GM12878 (cell line): ENCODE measurements around the gene ATRNL1. TPM values are rescaled to one million over a fixed set of nuclear protein-coding genes. Genes with fewer than 3 reads are reported as not detected.

ENCODE experiments used
- ATAC-seq: fragments of 200-7000 bp; cut with Tn5 transposase; 3 replicates; pipeline ENCODE4 v1.9.1; 2020; ENCODE audit warnings: mild to moderate bottlenecking, moderate library complexity
- BruUV-seq: library from RNA; stranded (reverse); fragments of 400-500 nt; replicated peaks from 2 replicates; lab custom pipeline; 2021; lab: Mats Ljungman, UMichigan
- CTCF ChIA-PET: fragments of 300-600 bp; sonication (Branson Sonifier 250); formaldehyde crosslinking; extraction: SDS; loops from one replicate; lab custom pipeline; 2021; ENCODE audit warnings: inconsistent platforms; lab: Yijun Ruan, JAX
- POLR2A ChIA-PET: fragments of 350-600 bp; formaldehyde crosslinking; extraction: SDS; loops from one replicate; lab custom pipeline; 2021; ENCODE audit warnings: inconsistent platforms; lab: Charles Lee
- RAD21 ChIA-PET: fragments of 300-600 bp; sonication (Branson Sonifier 250); formaldehyde crosslinking; loops from one replicate; lab custom pipeline; 2023; ENCODE audit warnings: antibody characterized with exemption; ENCODE audit not compliant: unreplicated experiment; lab: Charles Lee
- SMC1A ChIA-PET: fragments of 300-600 bp; sonication (Branson Sonifier 250); formaldehyde crosslinking; loops from one replicate; lab custom pipeline; 2023; ENCODE audit not compliant: unreplicated experiment, uncharacterized antibody; lab: Charles Lee
- DNase-seq: peaks from one replicate; pipeline ENCODE4 v3.0.0-alpha.2; 2011; ENCODE audit warnings: low read depth, low spot score
- FAIRE-seq: peaks from 3 replicates; lab custom pipeline; 2011; peaks lifted over from hg19 to GRCh38; lab: Jason Lieb, UNC
- H2AFZ ChIP-seq: 2 replicates; pipeline ENCODE4 v1.6.0; 2011; ENCODE audit warnings: low read depth, low read length, control low read depth; ENCODE audit not compliant: control insufficient read depth
- H3K27ac ChIP-seq: 2 replicates; pipeline ENCODE4 v1.5.1; 2011; ENCODE audit warnings: control low read depth; ENCODE audit not compliant: control insufficient read depth, insufficient read depth
- H3K27me3 ChIP-seq, 2 experiments: replicated peaks in 1 of 2; 2 replicates each; pipeline versions ENCODE4 v1.6.0 to v1.6.1; 2011; ENCODE audit warnings: low read length in 1 of 2; ENCODE audit not compliant: control insufficient read depth in 2 of 2, insufficient read depth in 2 of 2
- H3K36me3 ChIP-seq, 2 experiments: 2 replicates each; pipeline ENCODE4 v1.5.1; 2011; ENCODE audit warnings: low read length in 1 of 2; ENCODE audit not compliant: control insufficient read depth in 2 of 2, insufficient read depth in 2 of 2
- H3K4me1 ChIP-seq: 2 replicates; pipeline ENCODE4 v1.6.1; 2011; ENCODE audit warnings: mild to moderate bottlenecking, low read length, moderate library complexity, mixed read lengths; ENCODE audit not compliant: control insufficient read depth, insufficient read depth
- H3K4me2 ChIP-seq: 2 replicates; pipeline ENCODE4 v1.6.0; 2011; ENCODE audit warnings: control low read depth; ENCODE audit not compliant: control insufficient read depth, insufficient read depth
- H3K4me3 ChIP-seq: fragments of 200-600 bp; sonication (generic); 2 replicates; pipeline ENCODE4 v1.5.1; 2016
- H3K79me2 ChIP-seq: 2 replicates; pipeline ENCODE4 v1.6.0; 2011; ENCODE audit warnings: low read length; ENCODE audit not compliant: control insufficient read depth, insufficient read depth
- H3K9ac ChIP-seq: 2 replicates; pipeline ENCODE4 v1.8.0; 2011; ENCODE audit warnings: low read length, control low read depth, mixed read lengths; ENCODE audit not compliant: control insufficient read depth, insufficient read depth
- H3K9me3 ChIP-seq: replicated peaks from 3 replicates; pipeline ENCODE4 v1.5.1; 2011; ENCODE audit warnings: mild to moderate bottlenecking, low read length; ENCODE audit not compliant: control insufficient read depth, insufficient read depth
- H4K20me1 ChIP-seq: 2 replicates; pipeline ENCODE4 v1.6.0; 2011; ENCODE audit not compliant: control insufficient read depth, insufficient read depth
- ATF7 ChIP-seq: fragments of 450-650 bp; IDR thresholded peaks from 2 replicates; pipeline ENCODE4 v1.6.1; 2016; ENCODE audit warnings: low read depth, mild to moderate bottlenecking
- HDAC2 ChIP-seq: fragments of 200-600 bp; sonication (generic); IDR thresholded peaks from 2 replicates; pipeline ENCODE4 v1.6.1; 2017
- KAT2A ChIP-seq: conservative IDR thresholded peaks from 2 replicates; pipeline ENCODE4 v1.6.1; 2011; ENCODE audit warnings: low read depth, low read length; ENCODE audit not compliant: control insufficient read depth
- MXI1 ChIP-seq: fragments of 150-350 bp; IDR thresholded peaks from 2 replicates; pipeline ENCODE4 v1.6.1; 2011; ENCODE audit warnings: low read depth, mild to moderate bottlenecking, inconsistent platforms, low read length, improper control_type of control experiment
- NR2F1 ChIP-seq: fragments of 450-650 bp; conservative IDR thresholded peaks from 2 replicates; pipeline ENCODE4 v1.6.1; 2017; ENCODE audit warnings: mild to moderate bottlenecking
- PRDM15 ChIP-seq: fragments of 450-650 bp; formaldehyde crosslinking; IDR thresholded peaks from 2 replicates; pipeline ENCODE4 v1.4.0; 2020; ENCODE audit warnings: mild to moderate bottlenecking, moderate library complexity
- RCOR1 ChIP-seq: conservative IDR thresholded peaks from 2 replicates; pipeline ENCODE4 v1.6.1; 2012; ENCODE audit warnings: low read depth, low read length, improper control_type of control experiment
- RFX5 ChIP-seq: IDR thresholded peaks from 2 replicates; pipeline ENCODE4 v1.6.1; 2011; ENCODE audit warnings: low read depth, low read length, improper control_type of control experiment
- SKIL ChIP-seq: fragments of 450-650 bp; IDR thresholded peaks from 2 replicates; pipeline ENCODE4 v1.6.1; 2017; ENCODE audit warnings: mild to moderate bottlenecking, low read depth, inconsistent platforms; ENCODE audit not compliant: poor library complexity, severe bottlenecking
- TBL1XR1 ChIP-seq: IDR thresholded peaks from 2 replicates; pipeline ENCODE4 v1.6.1; 2012; ENCODE audit warnings: low read depth, low read length, improper control_type of control experiment
- ZSCAN29 ChIP-seq: fragments of 450-650 bp; IDR thresholded peaks from 2 replicates; pipeline ENCODE4 v1.6.1; 2017; ENCODE audit warnings: mild to moderate bottlenecking, moderate library complexity
- WGBS: methylation state at CpG from one replicate; pipeline ENCODE4 v1.1.6; 2016; ENCODE audit warnings: low lambda C conversion rate; ENCODE audit not compliant: insufficient replicate concordance, insufficient coverage; ENCODE audit errors: missing lambda C conversion rate; 5-methylcytosine and 5-hydroxymethylcytosine counted together
- in situ Hi-C: fragments of 300-500 bp; cut with MboI; formaldehyde crosslinking; loops from 9 replicates; pipeline ENCODE4 v1.14.3; 2018; ENCODE audit warnings: mixed read lengths
- intact Hi-C: fragments of 100-400 bp; cut with micrococcal nuclease; formaldehyde crosslinking; loops from one replicate; pipeline ENCODE4 v1.14.2; 2022; ENCODE audit not compliant: unreplicated experiment
- polyA plus RNA-seq, 11 experiments: library from polyadenylated mRNA; depleted of rRNA in 4 of 11; unstranded in 6 of 11; stranded (reverse) in 5 of 11; fragments of >200 nt; fragmentation: Nextera tagmentation in 4 of 11; fragmentation: Illumina TruSeq in 1 of 11; extraction: Ambion mirVana in 4 of 11; extraction: Trizol in 1 of 11; gene quantifications; 1 replicate in 1 of 11; 2 replicates in 10 of 11; pipeline versions ENCODE4 v1.2.1 to v1.2.3, GENCODE V29; 2011 to 2016; ENCODE audit warnings: inconsistent platforms in 2 of 11, missing spikeins in 2 of 11, low read depth in 1 of 11
- total RNA-seq, 4 experiments: library from RNA; depleted of rRNA in 3 of 4; stranded (reverse); fragments of >200 nt in 3 of 4; fragmentation: Illumina TruSeq in 1 of 4; extraction: Trizol in 1 of 4; gene quantifications; 2 replicates each; pipeline versions ENCODE4 v1.2.1 to v1.2.3, GENCODE V29; 2013 to 2021
- TF ChIP-seq, protein P1 (sequence below): IDR thresholded peaks from 2 replicates; pipeline ENCODE4 v1.6.1; 2012; ENCODE audit warnings: mild to moderate bottlenecking, low read depth, low read length
- TF ChIP-seq, protein P2 (sequence below): IDR thresholded peaks from 2 replicates; pipeline ENCODE4 v1.6.1; 2012; ENCODE audit warnings: low read length, inconsistent platforms

Gene ATRNL1
- total and polyA plus RNA-seq, 10 of the 15 experiments (the other 5 are each of a cell fraction or from before 2014, with no cell fraction given), result 0.03 to 1.4 (median 0.34) TPM

GRCh38 chr10:115649217-115649616 lies 556.1 kb downstream of the ATRNL1 start:
- Histone ChIP-seq H3K27me3 (no peaks in the 10 kb centered on the region), H3K79me2 (no peaks in the 10 kb centered on the region), H3K4me1 (no peaks in the 10 kb centered on the region), H3K36me3 (no peaks in the 10 kb centered on the region), H2AFZ (no peak overlapping the region), H4K20me1 (no peaks in the 10 kb centered on the region), H3K4me3 (no peak overlapping the region), H3K4me2 (no peak overlapping the region), H3K27ac (no peak overlapping the region), H3K9ac (no peak overlapping the region), H3K9me3 (no peaks in the 10 kb centered on the region)
- RAD21 ChIA-PET, result no interaction called here
- DNase-seq (no peak), FAIRE-seq (no peak), ATAC-seq (no peak)
- POLR2A ChIA-PET, result no interaction called here
- SMC1A ChIA-PET, result no interaction called here
- BruUV-seq, result no TSS peak
- CTCF ChIA-PET, result no interaction called here
- TF ChIP-seq ZSCAN29, result no peak
- TF ChIP-seq NR2F1, result no peak
- TF ChIP-seq, protein P1, sequence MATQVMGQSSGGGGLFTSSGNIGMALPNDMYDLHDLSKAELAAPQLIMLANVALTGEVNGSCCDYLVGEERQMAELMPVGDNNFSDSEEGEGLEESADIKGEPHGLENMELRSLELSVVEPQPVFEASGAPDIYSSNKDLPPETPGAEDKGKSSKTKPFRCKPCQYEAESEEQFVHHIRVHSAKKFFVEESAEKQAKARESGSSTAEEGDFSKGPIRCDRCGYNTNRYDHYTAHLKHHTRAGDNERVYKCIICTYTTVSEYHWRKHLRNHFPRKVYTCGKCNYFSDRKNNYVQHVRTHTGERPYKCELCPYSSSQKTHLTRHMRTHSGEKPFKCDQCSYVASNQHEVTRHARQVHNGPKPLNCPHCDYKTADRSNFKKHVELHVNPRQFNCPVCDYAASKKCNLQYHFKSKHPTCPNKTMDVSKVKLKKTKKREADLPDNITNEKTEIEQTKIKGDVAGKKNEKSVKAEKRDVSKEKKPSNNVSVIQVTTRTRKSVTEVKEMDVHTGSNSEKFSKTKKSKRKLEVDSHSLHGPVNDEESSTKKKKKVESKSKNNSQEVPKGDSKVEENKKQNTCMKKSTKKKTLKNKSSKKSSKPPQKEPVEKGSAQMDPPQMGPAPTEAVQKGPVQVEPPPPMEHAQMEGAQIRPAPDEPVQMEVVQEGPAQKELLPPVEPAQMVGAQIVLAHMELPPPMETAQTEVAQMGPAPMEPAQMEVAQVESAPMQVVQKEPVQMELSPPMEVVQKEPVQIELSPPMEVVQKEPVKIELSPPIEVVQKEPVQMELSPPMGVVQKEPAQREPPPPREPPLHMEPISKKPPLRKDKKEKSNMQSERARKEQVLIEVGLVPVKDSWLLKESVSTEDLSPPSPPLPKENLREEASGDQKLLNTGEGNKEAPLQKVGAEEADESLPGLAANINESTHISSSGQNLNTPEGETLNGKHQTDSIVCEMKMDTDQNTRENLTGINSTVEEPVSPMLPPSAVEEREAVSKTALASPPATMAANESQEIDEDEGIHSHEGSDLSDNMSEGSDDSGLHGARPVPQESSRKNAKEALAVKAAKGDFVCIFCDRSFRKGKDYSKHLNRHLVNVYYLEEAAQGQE, result no peak
- no peak for TF ChIP-seq TBL1XR1
- no peak for TF ChIP-seq PRDM15 (CRISPR knock-in tag)
- no peak for TF ChIP-seq RCOR1
- no peak for TF ChIP-seq ATF7
- TF ChIP-seq RFX5, result no peak
- TF ChIP-seq HDAC2, result no peak
- TF ChIP-seq SKIL, result no peak
- TF ChIP-seq KAT2A, result no peak
- TF ChIP-seq, protein P2, sequence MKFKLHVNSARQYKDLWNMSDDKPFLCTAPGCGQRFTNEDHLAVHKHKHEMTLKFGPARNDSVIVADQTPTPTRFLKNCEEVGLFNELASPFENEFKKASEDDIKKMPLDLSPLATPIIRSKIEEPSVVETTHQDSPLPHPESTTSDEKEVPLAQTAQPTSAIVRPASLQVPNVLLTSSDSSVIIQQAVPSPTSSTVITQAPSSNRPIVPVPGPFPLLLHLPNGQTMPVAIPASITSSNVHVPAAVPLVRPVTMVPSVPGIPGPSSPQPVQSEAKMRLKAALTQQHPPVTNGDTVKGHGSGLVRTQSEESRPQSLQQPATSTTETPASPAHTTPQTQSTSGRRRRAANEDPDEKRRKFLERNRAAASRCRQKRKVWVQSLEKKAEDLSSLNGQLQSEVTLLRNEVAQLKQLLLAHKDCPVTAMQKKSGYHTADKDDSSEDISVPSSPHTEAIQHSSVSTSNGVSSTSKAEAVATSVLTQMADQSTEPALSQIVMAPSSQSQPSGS, result no peak
- no peak for TF ChIP-seq MXI1
- 23% methylated on average over 3 of the region's 3 CpGs for WGBS
- in situ Hi-C loops, result no loop called here
- intact Hi-C loops, result no loop called here
